Measurements from ENCODE around the gene TRIM75.
"Not testable (repeated sequence)": the region's sequence is repeated elsewhere in the genome, so short reads cannot be mapped to it uniquely, and the experiment has no call there.

TRIM75 gene

DNA sequence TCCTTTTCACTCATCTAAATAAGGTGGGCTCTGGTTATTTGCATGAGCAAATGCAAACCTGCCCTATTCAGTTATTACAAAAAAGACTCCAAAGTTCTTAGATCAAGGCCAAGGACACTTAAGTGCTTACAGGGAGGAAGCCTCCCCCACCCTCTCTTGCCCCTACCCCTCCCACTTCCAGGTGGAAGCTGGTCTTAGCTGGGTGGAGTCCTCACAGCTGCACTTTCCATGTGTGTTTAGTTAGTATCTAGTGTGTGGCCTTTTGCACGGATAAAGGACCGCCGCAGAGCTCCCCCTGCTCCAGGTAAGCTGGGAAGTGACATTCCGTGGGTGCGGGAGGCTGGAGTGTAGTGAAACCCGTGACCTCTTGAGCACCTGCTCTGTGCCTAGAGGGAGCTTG lies at the start of gene TRIM75:
Gene TRIM75, plus strand, starts transcription at position 222 of the 400 bp plus-strand sequence. CDS start 5,282 bp downstream, outside the sequence.
- DNase-seq, result no peak

DNA sequence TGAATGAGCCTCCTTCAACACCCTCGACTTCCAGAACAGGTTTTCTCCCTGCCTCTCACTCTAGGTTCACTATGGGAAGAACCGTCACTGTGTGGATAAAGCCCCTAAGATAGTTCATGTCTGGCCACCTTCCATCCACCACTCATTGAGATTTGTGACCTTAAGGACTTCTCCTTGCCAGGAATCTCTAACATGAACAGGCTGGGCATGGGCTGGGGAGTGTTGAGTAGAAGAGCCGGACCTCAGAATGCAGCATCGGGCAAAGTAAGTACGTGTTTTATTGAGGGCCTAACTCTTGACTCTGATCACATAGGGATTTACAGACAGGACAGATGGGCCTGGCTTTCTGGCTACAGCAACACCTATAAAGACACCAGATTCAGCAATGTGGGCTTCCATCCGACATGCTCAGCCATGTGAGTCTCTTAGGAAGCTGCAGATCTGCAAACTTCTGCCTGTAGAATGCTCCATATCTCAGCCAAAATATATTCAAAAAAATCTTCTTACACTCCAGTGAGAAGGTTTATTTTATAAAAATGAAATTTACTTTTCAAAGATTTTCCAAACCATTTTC lies 48.2 kb upstream of the TRIM75 start:
- DNase-seq, result no peak

DNA sequence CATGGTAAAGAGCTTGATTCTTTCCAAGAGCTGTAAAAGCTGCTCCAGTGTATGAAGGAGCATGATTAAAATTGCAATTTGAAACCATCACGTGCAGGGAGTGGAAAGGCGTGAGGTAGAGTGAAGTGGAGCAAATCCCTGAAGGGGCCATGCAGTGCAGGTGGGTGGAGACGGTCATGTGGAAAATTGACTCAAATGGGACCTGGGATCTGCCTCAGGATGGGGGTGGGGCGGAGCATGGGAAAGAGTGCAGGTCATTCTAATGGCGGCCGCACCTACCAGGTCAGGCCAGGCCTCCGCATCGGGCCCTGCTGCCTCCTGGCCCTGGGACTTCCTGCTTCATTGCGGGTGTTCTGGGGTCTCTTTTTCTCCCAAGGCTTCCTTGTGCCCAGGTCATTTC lies 47.2 kb upstream of the TRIM75 start:
- DNase-seq, result no peak

DNA sequence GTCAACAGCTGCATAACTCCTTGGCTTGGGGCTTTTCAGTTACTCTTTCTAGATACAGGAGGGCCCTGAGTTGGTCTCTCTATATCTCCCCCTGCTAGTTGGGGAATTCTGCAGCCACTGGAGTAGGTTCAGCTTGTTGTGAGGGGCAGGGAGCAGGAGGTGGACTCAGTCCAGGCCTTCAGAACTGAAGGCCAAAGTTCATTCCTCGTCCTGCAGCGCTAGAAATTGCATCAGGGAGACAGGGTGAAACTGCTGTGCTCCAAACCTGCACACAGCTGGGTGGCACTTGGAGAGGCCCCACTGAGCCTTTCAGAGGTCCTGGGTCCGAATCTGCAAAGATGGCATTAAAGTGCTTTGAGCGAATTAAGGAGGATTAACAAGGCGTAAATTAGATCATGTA lies 46.8 kb upstream of the TRIM75 start:
- DNase-seq, result no peak

DNA sequence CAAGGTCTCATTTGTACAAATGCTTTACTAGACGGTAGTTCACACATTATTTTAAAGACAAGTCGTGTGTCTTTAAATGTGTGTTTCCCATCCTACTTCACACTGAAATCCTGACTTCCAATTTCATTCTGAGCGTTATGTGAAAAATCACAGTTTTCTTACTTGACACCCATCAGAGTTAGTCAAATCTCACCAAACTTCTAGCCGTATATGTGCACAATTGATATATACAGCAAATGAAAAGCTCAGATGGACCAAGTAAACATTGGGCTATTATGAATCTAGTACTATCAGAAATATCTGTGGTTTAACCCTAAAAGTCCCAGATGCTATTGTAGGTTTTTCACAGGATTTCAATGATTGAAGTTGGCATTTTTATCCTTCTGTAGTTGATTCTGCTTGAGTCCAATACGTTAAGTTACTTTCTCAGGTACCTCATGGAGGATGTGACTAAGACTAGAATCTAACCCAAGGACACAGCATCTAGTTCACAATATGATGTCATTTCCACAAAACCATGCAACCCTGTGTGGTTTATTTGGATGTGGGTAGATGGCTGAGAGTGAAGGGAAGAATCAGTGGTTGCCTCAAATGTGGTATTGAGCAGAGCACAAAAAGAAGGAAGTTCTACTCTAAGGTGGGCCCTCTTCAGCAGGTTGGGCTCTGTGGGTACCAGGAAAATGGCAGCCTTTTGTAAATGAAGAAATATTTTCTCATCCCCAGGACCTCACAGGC lies 44.0 kb upstream of the TRIM75 start:
- no peak for DNase-seq

DNA sequence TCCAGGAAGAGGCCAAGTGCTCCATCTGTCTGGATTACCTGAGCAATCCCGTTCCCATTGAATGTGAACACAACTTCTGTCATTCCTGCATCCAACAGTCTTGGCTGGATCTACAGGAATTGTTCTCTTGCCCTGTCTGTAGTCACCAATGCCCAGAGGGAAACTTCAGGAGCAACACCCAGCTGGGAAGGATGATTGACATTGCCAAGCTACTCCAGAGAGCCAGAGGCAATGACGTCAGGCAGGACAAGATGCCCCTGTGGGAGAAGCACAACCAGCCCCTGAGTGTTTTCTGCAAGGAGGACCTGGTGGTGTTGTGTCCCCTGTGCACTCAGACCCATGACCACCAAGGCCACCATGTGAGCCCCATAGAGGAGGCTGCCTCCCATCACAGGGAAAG lies 43.2 kb upstream of the TRIM75 start:
- no peak for DNase-seq

DNA sequence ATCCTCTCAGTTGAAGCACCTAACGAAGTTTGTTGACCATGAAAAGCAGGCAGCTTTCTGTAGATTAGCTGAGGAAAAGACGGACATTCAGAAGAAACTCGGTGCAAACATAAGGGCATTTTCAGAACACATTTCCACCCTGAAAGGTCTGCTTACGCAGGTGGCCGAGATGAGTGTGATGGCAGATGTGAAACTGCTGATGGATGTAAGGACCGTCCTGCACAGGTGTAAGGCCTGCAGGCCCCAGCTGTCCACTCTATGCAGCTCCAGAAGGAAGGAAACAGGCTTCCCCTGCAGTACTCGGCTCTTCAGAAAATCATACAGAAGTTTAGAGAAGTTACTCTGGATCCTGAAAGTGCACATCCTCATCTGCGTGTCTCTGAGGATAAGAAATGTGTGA lies 42.7 kb upstream of the TRIM75 start:
- DNase-seq, result no peak

DNA sequence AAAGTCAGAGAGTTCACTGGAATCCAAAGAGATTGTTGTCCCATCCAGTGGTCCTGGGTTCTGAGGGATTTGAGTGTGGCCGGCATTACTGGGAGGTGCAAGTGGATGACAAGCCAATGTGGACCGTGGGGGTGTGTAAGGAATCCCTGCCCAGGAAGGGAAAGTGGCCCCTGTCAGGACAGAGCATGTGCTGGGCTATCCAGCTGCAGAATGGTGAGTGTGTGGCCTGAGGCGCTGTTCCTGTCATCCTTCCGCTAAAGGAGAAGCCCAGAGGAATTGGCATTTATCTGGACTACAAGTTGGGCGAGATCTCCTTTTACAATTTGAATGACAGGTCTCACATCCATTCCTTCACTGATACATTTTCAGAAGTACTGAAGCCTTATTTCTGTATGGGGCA lies 42.3 kb upstream of the TRIM75 start:
- no peak for DNase-seq

DNA sequence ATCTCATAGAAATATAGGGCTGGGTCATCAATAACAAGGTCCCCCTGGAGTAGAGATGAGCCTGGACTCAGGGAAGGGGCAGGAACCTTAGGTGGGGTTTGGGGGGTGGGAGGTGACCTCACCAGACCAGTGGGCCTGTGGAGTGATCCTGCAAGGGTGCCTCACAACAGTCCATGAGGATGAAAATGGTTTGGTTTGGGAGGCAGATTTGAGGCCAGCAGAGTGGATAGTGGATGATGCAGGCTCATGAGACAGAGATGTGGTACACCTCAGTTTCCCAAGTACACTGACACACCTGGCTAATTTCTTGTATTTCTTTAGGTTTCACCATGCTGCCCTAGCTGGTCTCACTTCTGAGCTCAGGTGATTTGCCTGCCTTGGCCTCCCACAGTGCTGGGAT lies 40.0 kb upstream of the TRIM75 start:
- no peak for DNase-seq

DNA sequence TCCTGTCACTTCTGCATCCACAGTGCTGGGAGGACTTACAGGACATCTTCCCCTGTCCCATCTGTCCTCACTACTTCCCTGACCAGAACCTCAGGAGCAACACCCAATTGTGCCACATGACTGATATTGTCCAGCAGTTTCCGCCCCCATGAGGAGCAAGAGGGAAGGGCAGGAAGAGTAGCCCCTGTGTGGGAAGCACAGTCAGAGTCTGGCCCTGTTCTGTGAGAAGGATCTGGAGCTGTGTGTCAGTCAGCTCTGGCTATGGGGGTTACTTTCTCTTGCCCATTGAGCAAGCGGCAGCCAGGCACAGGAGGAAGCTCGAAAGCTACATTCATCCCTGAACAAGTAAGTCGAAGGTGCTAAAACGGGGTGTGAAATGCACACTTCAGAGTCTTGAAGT lies 36.7 kb upstream of the TRIM75 start:
- no peak for DNase-seq

DNA sequence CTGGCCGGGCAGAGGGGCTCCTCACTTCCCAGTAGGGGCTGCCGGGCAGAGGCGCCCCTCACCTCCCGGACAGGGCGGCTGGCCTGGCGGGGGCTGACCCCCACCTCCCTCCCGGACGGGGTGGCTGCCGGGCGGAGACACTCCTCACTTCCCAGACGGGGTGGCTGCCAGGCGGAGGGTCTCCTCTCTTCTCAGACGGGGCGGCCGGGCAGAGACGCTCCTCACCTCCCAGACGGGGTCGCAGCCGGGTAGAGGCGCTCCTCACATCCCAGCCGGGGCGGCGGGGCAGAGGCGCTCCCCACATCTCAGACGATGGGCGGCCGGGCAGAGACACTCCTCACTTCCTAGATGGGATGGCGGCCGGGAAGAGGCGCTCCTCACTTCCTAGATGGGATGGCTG lies 33.7 kb upstream of the TRIM75 start:
- DNase-seq, result not testable (repeated sequence)

DNA sequence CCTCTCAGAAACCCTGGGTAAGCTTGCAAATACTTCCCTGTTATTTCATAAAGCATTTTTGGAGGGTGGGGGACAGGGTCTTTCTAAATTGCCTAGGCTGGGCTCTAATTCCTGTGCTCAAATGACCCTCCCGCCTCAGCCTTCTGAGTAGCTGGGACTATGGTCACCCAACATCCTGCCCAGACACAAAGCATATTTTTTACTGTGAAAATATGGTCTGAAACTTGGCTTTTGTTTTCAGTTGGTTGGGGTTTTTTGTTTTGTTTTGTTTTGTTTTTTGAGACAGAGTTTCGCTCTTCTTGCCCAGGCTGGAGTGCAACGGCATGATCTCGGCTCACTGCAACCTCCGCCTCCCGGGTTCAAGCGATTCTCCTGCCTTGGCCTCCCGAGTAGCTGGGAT lies 27.9 kb upstream of the TRIM75 start:
- DNase-seq, result not testable (repeated sequence)

DNA sequence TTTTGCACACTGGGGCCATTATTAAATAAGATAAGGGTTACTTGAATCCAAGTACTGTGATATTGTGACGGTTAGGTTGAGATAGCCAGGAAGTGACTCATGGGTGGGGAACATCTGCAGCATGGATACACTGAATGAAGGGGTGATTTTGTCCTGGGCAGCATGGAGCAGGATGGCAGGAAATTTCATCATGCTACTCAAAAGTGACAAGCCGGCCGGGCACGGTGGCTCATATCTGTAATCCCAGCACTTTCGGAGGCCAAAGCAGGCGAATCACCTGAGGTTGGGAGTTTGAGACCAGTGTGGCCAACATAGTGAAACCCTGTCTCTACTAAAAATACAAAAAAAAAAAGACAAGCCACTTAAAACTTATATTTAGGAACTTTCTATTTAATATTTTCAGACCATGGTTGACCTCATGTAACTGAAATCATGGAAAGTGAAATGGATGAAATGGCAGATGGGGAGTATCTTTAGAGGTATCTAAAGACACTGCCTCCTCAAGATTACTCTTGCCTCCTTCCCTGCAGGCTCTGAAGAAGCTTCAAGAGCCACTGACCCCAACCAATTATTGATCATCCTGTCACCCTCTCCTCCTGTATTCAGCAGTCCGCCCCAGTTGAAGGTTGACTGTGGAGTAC lies 25.8 kb upstream of the TRIM75 start:
- DNase-seq, result no peak

DNA sequence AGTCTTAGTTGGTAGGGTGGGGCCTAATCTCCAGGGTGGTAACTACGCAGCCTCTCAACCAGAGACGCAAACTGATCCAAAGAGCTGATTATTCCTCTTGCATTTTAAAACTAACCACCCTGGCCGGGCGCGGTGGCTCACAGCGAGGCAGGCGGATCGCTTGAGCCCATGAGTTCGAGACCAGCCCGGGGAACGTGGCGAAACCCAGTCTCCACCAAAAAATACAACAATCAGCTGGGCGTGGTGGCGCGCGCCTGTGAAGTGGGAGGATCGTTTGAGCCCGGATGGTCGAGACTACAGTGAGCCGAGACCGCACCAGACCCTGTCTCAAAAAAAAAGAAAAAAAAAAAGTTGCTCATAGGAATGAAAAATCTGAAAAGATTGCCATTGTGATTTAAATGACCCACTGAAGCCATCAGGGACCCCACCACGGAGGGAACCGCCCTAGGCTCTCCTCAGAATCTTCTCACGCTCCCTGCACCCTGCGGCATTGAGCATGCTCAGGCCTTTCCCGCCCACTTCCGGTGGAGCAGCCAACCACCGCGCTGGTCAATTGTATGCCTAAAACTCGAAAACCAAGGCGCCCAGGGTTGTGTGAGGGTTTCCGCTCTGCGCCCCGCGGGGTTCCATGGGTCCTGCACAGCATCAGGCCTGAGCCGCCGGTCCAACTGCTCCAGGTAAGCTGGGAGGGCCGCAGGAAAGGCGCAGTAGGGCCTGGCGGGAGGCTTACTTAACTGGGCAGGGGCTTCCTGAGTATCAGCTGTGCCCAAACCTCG lies 22.0 kb upstream of the TRIM75 start, which contains the start of gene TRIM60:
Gene TRIM60, plus strand, starts transcription at position 564 of the 776 bp plus-strand sequence. CDS start 8,074 bp downstream, outside the sequence.
- DNase-seq, result no peak

DNA sequence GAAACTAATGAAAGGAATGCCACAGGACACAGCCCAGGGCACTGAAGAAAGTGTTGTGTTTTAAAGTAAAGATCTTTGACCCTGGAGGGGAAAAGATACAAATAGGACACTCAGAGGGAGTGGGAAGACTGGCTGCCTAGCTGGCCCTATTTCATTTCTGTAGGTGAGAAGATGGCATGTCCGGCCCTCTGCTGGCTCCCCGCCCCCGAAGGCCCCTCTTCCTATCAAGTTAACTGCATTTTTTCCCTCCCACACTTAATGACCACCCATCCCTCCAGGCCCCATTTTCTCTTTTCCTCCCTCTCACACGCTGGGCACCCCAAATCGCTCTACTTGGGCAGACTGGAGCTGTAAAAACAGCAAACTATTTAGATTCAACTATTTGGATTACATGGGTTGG lies 5.5 kb upstream of the TRIM75 start:
- no peak for DNase-seq

DNA sequence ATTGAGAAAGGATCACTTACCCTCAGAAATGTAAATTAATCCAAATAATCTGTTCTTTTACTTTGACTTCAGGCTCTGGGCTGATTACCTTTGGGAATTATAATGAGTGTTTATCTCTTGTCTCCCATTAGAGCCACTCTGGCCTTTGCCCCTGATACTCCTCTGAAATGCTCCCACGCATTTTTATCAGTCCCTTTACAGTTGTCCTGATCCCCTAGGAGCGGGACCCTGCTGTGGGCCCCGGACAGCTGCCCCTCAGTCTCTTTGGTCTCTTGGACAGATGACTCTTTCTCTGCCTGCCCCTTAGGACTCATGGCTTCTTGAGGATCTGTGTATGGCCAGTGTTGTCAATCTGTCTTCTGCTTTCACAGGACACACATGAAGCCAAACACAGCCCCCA lies 1.0 kb upstream of the TRIM75 start:
- no peak for DNase-seq

DNA sequence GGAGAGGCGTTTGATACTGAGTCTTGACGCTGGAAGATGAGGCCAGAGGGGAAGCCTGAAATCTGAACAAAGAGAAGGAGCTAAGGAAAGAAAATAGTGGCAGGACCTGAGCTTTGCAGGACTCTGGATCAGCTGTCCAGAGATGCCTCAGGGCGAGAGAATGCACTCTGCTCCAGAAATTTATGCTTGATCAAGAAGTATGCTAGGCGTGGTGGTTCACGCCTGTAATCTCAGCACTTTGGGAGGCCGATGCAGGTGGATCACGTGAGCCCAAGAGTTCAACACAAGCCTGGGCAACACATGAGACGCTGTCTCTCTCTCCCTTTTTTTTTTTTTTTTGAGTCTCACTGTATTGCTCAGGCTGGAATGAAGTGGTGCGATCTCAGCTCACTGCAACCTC lies 1.9 kb downstream of the TRIM75 start:
- DNase-seq, result no peak

DNA sequence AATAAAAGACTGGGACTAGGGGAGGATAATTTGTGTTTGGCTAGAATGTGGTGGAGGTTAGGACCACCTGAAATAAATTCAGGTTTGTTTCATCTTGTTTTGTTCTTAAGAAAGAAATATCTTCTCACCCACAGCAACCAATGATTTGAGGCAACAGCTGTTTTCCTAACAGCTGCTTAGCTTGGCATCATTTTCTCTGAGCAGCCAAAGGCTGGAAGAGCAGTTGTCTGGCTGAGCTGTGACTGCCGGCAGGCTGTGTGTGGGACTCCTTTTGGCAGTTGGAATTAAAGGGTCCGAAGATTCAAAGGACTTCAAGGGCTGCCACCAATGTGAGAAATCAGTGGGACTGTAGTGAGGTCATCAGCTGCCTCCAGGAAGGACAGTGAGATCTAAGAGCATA lies 5.0 kb downstream of the TRIM75 start:
- DNase-seq, result no peak

DNA sequence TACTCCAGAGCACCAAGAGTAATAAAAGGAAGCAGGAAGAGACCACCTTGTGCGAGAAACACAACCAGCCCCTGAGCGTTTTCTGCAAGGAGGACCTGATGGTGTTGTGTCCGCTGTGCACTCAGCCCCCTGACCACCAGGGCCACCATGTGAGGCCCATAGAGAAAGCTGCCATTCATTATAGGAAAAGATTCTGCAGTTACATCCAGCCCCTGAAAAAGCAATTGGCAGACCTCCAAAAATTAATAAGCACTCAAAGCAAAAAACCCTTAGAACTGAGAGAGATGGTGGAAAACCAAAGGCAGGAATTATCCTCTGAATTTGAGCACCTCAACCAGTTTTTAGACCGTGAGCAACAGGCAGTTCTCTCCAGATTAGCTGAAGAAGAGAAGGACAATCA lies 5.7 kb downstream of the TRIM75 start:
- no peak for DNase-seq

DNA sequence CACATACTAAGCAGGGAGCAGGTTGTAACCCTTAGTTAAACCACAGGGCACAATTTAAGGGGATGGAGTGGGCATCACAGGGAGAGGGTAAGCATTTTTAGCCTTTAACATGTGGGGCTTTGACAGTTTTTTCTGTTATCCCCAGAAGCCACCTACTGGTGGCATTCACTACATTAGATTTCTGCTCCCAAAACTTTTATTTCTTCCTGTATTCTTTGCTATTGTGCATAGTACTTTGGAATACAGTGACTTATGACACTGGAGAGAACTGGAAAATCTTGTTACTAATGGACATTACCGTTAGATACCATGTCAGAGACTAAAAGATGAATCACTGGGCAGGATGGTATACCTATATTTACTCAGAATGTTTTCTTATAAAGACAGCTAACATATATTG lies 7.3 kb downstream of the TRIM75 start:
- no peak for DNase-seq

DNA sequence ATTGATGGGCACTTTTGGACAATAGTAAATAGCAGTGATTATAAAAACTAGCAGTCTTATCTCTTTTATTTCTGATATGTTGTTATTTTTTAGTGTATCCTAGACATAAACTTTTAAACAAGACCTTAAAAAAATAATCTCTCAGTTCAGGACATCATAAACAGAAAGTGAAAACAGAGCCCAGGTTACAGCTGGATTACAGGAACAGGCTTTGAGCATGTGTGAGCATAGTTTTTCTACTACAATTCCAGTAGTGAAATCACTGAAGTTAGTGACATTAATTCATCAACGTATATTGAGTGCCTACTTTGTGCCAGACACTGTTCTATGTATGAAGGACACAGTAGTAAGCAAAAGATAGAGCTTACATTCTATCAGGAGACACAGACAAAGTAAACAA lies 16.9 kb downstream of the TRIM75 start:
- no peak for DNase-seq

DNA sequence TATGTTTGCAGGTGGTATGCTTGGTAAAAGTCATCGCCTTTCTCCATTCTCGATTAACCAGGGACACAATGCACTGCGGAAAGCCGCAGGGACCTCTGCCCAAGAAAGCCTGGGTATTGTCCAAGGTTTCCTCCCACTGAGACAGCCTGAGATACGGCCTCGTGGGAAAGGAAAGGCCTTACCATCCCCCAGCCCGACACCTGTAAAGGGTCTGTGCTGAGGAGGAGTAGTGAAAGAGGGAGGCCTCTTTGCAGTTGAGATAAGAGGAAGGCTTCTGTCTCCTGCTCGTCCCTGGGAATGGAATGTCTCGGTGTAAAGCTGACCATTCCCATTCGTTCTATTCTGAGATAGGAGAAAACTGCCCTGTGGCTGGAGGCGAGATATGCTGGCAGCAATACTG lies 19.7 kb downstream of the TRIM75 start:
- not testable (repeated sequence) for DNase-seq

DNA sequence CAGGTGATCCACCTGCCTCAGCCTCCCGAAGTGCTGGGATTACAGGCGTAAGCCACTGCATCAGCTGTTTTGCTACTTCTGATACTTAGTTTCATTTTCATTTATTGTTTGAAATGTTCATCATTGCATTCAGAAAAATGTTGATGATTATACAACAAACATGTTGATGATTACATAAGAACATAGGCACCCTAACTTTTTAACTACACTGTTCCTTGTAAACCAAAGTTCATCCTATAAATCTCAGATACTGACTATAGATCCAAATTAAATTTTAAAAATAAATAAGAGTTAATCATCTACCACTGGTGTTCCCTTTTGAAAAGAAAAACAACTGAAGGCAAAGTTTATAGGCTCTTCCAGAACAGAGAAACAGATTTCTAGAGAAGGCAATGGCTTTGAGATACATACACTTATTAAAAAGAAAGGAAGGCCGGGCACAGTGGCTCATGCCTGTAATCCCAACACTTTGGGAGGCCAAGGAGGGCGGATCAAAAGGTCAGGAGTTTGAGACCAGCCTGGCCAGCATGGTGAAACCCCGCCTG lies 23.4 kb downstream of the TRIM75 start:
- DNase-seq, result no peak
